VCaP (cell line): ENCODE data around the gene KIAA1328.

Experiments
- H3K27ac ChIP-seq: fragments of 450-650 bp; 2 replicates; pipeline ENCODE4 v1.5.1; 2017
- CTCF ChIP-seq: fragments of 450-650 bp; conservative IDR thresholded peaks from 2 replicates; pipeline ENCODE4 v1.5.1; 2017; ENCODE audit warnings: mild to moderate bottlenecking, moderate library complexity

Gene KIAA1328

GRCh38 chr18:37272226-37272625, 443.3 kb downstream of the KIAA1328 start:
- TF ChIP-seq CTCF: no peak
- no peak overlapping the region for H3K27ac ChIP-seq

GRCh38 chr18:37272841-37273240, 443.9 kb downstream of the KIAA1328 start:
- no peak for TF ChIP-seq CTCF
- no peak overlapping the region for H3K27ac ChIP-seq

GRCh38 chr18:37274309-37275236, 445.6 kb downstream of the KIAA1328 start:
- TF ChIP-seq CTCF: no peak
- H3K27ac ChIP-seq: no peak overlapping the region

- H3K27ac ChIP-seq: no peak overlapping the region
- TF ChIP-seq CTCF: no peak
Measured at GRCh38 chr18:37275237-37275741, 446.4 kb downstream of the KIAA1328 start.

- no peak overlapping the region for H3K27ac ChIP-seq
- no peak for TF ChIP-seq CTCF
Measured at GRCh38 chr18:37276111-37276890, 447.4 kb downstream of the KIAA1328 start.

DNA sequence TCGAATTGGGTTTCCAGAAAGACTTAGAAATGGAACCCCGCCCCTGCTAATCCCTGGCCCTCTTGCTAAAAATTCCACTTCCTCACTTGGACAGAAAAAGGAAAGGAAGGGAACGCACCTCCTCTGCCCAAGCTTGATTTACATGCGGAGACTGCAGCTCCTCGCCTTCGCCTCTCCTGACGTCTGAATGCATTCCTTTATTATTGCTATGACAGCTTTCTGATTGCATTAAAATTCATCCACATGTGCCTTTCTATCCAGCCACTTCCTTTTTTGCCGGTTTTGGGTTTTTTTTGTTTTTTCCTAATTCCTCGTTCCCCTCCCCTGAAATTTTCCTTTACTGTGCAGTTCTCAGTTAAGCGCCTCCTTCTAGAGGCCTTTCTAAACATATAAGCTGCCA, 448.9 kb downstream of the KIAA1328 start:
- no peak for TF ChIP-seq CTCF
- H3K27ac ChIP-seq: no peak overlapping the region
